ENCODE measurements around the gene SLC44A2.

- no peak for TF ChIP-seq CTCF (IDR thresholded peaks at IDR 0.05; ENCODE audit: low read depth, low read length)
- no peak for TF ChIP-seq EZH2phosphoT487 (IDR thresholded peaks at IDR 0.05; ENCODE audit: low read depth)
Measured at GRCh38 chr19:10679743-10680142, 54.4 kb downstream of the SLC44A2 start.
